Coronary artery (tissue), 2 donors: ENCODE measurements around the gene SNAP47.
A peak's percentile ranks its signal among the peaks of the same experiment; 100 is the strongest.

Experiments
- DNase-seq: peaks from one replicate; pipeline ENCODE4 v3.0.0-alpha.2; 2017; ENCODE audit warnings: low spot score
- H3K27ac ChIP-seq, 2 donors: fragments of 200-600 bp; sonication (generic); one replicate each; pipeline ENCODE4 v1.5.1; 2016 to 2019
- H3K4me3 ChIP-seq: fragments of 200-600 bp; sonication (generic); 2 replicates; pipeline ENCODE4 v1.5.1; 2016; ENCODE audit warnings: mild to moderate bottlenecking, moderate library complexity
- TF ChIP-seq, protein P1 (sequence below): fragments of 200-600 bp; sonication (generic); IDR thresholded peaks from one replicate; pipeline ENCODE4 v1.5.1; 2019; ENCODE audit warnings: antibody characterized with exemption

Gene SNAP47

DNA sequence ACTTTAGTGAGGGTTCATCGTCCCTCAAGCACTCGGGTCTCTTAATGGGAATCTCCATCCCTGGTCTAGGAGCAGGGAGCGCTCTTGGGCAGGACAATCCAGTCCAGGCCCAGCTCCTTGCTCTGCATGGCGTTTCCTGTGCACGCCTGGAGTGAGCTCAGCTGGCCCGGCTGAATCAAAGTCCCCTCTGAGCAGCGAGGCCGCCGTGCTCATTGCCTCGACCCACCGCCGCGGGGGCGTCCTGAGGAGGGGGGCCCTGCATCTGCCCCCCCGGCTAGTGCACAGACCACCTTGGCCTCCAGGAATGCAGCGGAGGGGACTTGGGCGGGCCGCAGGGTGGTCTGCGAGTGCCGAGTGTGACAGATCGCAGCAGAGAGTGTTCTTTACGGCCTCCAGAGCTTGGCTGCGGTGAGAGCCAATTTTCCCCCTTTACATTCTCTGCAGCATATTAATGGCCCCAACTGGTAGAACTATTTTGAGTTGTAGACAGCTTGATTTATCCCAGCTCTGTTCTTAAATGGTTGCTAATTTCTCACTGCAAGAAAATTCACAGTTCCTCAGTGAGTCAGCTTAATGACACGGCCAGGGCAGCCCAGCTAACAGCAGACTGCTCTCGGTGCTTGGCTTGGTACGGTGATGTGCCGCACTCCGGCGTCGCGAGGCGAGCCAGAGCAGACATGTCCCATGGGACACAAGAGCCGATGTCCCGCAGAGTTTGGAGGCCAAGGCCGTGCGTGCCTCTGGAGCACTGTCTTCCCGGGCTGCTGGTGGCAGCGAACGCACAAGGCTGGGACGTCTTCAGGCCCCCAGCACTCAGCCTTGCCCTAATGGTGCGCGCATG is 39.8 kb downstream of the SNAP47 start:
- TF ChIP-seq, protein P1, sequence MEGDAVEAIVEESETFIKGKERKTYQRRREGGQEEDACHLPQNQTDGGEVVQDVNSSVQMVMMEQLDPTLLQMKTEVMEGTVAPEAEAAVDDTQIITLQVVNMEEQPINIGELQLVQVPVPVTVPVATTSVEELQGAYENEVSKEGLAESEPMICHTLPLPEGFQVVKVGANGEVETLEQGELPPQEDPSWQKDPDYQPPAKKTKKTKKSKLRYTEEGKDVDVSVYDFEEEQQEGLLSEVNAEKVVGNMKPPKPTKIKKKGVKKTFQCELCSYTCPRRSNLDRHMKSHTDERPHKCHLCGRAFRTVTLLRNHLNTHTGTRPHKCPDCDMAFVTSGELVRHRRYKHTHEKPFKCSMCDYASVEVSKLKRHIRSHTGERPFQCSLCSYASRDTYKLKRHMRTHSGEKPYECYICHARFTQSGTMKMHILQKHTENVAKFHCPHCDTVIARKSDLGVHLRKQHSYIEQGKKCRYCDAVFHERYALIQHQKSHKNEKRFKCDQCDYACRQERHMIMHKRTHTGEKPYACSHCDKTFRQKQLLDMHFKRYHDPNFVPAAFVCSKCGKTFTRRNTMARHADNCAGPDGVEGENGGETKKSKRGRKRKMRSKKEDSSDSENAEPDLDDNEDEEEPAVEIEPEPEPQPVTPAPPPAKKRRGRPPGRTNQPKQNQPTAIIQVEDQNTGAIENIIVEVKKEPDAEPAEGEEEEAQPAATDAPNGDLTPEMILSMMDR: no peak
- DNase-seq: no peak
- Histone ChIP-seq H3K27ac (no peak overlapping the region), H3K4me3 (no peak overlapping the region)

DNA sequence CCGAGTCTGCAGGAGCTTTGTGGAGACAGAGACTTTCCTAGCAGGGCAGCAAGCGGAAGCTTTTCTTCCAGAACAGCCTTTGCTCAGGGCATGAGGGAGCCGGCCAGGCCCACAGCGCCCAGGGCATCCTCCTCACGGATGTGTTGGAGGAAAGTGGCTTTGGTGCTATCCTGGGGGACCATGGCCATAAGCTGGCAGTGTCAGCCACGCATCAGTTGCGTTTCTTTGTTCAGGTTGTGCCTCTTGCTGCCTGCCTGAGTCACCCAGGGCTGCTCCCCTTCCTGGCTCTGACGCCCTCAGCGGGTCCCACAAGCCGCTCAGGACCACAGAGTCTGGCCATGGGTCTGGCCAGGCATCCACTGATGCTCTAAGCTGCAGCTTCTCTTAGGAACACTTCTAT is 40.6 kb downstream of the SNAP47 start:
- no peak for DNase-seq
- TF ChIP-seq, protein P1: no peak
- H3K4me3 ChIP-seq: no peak overlapping the region
- no peak overlapping the region for H3K27ac ChIP-seq

DNA sequence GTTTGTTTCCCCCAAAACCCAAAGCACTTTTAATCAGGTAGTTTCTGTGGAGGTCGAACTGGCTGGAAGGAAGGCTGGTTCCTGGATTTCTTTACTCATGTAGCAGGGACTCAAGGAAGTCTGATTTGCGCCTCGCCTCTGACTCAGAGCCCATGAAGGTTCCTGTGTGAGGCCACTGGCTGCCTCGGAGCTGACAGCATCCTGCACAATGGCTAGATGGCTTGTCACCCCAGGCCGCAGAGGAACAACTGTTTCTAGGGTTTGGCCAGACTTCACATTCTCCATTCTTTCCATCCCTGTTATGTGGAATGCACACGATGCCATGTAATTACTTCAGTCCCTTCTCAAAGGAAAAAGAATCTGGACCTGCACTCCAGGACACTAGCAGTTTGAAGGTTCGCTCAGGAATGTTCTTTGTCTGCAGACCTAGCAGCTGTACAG is 41.1 kb downstream of the SNAP47 start:
- Histone ChIP-seq H3K27ac (no peak overlapping the region), H3K4me3 (no peak overlapping the region)
- TF ChIP-seq, protein P1: no peak
- no peak for DNase-seq

DNA sequence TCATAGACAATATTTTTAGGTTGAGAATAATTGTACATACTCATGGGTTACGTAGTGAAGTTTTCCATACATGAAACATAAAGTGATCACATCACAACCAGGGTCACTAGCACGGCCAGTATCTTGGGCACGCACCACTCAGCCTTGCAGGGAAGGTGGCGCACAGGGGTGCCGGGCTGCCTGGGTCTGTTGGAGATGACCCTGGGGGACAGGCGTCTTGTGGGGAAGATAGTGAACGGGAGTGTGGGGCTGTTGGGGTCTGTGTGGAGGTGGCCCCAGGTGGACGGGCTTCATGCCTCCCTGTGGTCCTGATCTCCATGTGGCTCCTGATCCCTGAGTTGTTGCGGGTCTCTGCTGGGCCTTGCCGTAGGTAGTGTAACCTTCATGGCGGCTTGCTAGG is 41.9 kb downstream of the SNAP47 start:
- TF ChIP-seq, protein P1: no peak
- Histone ChIP-seq H3K4me3 (no peak overlapping the region), H3K27ac (no peak overlapping the region)
- no peak for DNase-seq

DNA sequence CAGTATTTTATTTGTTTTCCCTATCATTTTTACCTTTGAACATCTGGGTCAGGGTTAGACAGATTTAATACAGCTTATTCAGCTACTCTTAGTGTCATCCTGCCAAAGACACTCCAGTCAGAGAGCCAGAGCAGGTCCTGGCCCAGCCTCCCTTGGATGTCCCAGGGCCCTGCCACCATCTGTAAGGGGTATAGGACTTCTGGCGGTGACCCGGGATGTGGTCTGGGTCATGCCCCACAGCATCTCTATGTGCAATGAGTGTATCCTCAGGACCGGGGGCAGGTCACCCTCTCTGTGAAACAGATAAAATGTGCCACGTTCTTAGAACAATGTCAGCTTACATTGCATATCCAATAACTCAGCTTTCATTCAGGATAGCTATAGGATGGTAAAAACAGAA is 42.4 kb downstream of the SNAP47 start:
- TF ChIP-seq, protein P1: no peak
- Histone ChIP-seq H3K27ac (no peak overlapping the region), H3K4me3 (no peak overlapping the region)
- no peak for DNase-seq

DNA sequence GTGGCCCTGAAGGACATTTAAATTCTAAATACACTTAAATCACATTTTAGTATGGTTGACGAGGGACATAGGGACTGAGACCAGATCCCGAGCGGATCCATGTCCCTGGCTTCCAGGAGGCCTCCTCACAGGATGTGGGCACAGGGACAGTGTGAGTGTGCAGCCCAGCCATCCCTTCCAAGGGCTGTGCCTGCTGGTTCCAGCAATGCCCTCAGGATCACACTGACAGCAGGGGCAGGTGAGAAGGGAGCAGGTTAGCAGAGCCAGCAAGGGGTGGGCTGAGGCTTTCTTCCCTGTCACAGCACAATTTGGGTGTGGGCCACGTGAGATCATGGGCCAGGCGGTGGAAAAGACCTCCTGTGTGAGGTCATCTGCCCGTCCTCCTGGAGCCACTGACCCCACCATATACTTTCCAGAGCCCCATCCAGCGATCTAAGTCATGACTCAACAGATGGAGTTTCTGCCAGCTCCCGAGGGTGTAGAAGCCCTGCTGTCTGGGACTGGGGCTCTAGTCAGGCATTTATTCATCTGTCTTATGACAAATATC is 43.2 kb downstream of the SNAP47 start:
- H3K4me3 ChIP-seq: no peak overlapping the region
- TF ChIP-seq, protein P1: no peak
- no peak overlapping the region for H3K27ac ChIP-seq
- DNase-seq: peak; percentile 54

DNA sequence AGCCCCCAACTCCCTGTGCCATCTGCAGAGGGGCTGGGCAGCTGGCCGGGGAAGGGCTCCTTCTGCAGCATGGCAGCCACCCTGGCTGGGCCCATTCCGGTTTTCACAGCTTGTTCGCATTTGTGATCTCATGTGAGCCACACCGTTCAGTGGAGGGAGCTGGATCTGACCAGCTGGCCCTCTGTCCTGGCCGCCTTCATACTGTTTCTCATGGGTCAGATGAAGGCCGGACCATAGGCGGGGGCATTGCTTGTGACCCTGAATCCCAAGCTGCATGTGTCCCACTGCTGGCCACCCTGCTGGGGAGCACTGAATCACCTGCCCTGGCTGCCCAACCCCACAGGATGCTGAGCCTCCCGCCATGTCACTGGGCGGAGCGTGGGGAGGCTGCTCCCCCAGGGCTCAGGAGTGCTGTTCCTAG is 43.8 kb downstream of the SNAP47 start:
- Histone ChIP-seq H3K4me3 (no peak overlapping the region), H3K27ac (no peak overlapping the region)
- TF ChIP-seq, protein P1: no peak
- DNase-seq: peak; percentile 61
